PC-3 (cell line): Measurements from ENCODE around the gene NOVA1. TPM values are rescaled to one million over a fixed set of nuclear protein-coding genes. Genes with fewer than 3 reads are reported as not detected.

Source experiments
- ATAC-seq: fragments of 200-7000 bp; cut with Tn5 transposase; 2 replicates; pipeline ENCODE4 v1.9.1; 2020; ENCODE audit warnings: mild to moderate bottlenecking, moderate library complexity
- BruUV-seq: library from RNA; stranded (reverse); fragments of 400-500 nt; replicated peaks from 2 replicates; lab custom pipeline; 2021; lab: Mats Ljungman, UMichigan
- CTCF ChIA-PET: fragments of 300-600 bp; sonication (Branson Sonifier 250); formaldehyde crosslinking; loops from one replicate; lab custom pipeline; 2022; ENCODE audit warnings: antibody characterized with exemption; lab: Charles Lee
- POLR2A ChIA-PET: fragments of 300-600 bp; sonication (Branson Sonifier 250); formaldehyde crosslinking; loops from one replicate; lab custom pipeline; 2022; ENCODE audit warnings: antibody characterized with exemption; ENCODE audit not compliant: unreplicated experiment; lab: Charles Lee
- DNase-seq: peaks from one replicate; pipeline ENCODE4 v3.0.0-alpha.2; 2015
- H2AFZ ChIP-seq: fragments of 300-600 bp; sonication (generic); 2 replicates; pipeline ENCODE4 v1.6.0; 2016; ENCODE audit warnings: antibody characterized with exemption, low read length
- H3F3A ChIP-seq: fragments of 300-600 bp; sonication (generic); one replicate; pipeline ENCODE4 v1.6.0; 2017; ENCODE audit warnings: antibody characterized with exemption, low read length, control low read depth, mild to moderate bottlenecking; ENCODE audit not compliant: unreplicated experiment
- H3K27ac ChIP-seq: fragments of 300-600 bp; sonication (generic); 2 replicates; pipeline ENCODE4 v1.5.1; 2016; ENCODE audit warnings: mild to moderate bottlenecking, low read length
- H3K27me3 ChIP-seq: fragments of 300-600 bp; sonication (generic); 2 replicates; pipeline ENCODE4 v1.6.1; 2016; ENCODE audit warnings: low read length, mixed read lengths
- H3K36me3 ChIP-seq: fragments of 300-600 bp; sonication (generic); 2 replicates; pipeline ENCODE4 v1.6.1; 2016; ENCODE audit warnings: low read depth, mixed run types, low read length, mixed read lengths
- H3K4me1 ChIP-seq: fragments of 300-600 bp; sonication (generic); 2 replicates; pipeline ENCODE4 v1.5.1; 2016; ENCODE audit warnings: low read length; ENCODE audit not compliant: insufficient read depth
- H3K4me2 ChIP-seq: fragments of 300-600 bp; sonication (generic); 2 replicates; pipeline ENCODE4 v1.6.0; 2016; ENCODE audit warnings: low read length
- H3K4me3 ChIP-seq: fragments of 300-600 bp; sonication (generic); 2 replicates; pipeline ENCODE4 v1.5.1; 2016; ENCODE audit warnings: mild to moderate bottlenecking, low read length, mixed read lengths
- H3K79me2 ChIP-seq: fragments of 300-600 bp; sonication (generic); 2 replicates; pipeline ENCODE4 v1.6.1; 2017; ENCODE audit warnings: low read length, mixed read lengths
- H3K9ac ChIP-seq: fragments of 300-600 bp; sonication (generic); 2 replicates; pipeline ENCODE4 v1.6.0; 2016; ENCODE audit warnings: mild to moderate bottlenecking, low read length
- H3K9me2 ChIP-seq: fragments of 300-600 bp; sonication (generic); replicated peaks from 2 replicates; pipeline ENCODE4 v1.6.1; 2016; ENCODE audit warnings: mixed run types, low read length, mixed read lengths
- H3K9me3 ChIP-seq: fragments of 300-600 bp; sonication (generic); 2 replicates; pipeline ENCODE4 v1.6.1; 2016; ENCODE audit warnings: low read length, mixed read lengths
- H4K20me1 ChIP-seq: fragments of 300-600 bp; sonication (generic); 2 replicates; pipeline ENCODE4 v1.6.1; 2016; ENCODE audit warnings: low read length, mixed read lengths
- EZH2 ChIP-seq: fragments of 300-600 bp; sonication (generic); IDR thresholded peaks from one replicate; pipeline ENCODE4 v1.6.1; 2017; ENCODE audit warnings: antibody characterized with exemption, mild to moderate bottlenecking, low read length; ENCODE audit not compliant: unreplicated experiment
- EZH2phosphoT487 ChIP-seq: fragments of 300-600 bp; sonication (generic); IDR thresholded peaks from 2 replicates; pipeline ENCODE4 v1.6.1; 2018; ENCODE audit warnings: mild to moderate bottlenecking, antibody characterized with exemption, low read length, borderline replicate concordance
- intact Hi-C: fragments of 100-400 bp; cut with micrococcal nuclease; formaldehyde crosslinking; loops from 2 replicates; pipeline ENCODE4 v1.9.0; 2023
- total RNA-seq: library from RNA; depleted of rRNA; stranded (reverse); fragments of >200 nt; gene quantifications from 2 replicates; pipeline ENCODE4 v1.2.3, GENCODE V29; 2014
- TF ChIP-seq, protein P1 (sequence below): fragments of 300-600 bp; sonication (generic); conservative IDR thresholded peaks from 2 replicates; pipeline ENCODE4 v1.5.1; 2017; ENCODE audit warnings: antibody characterized with exemption, low read depth, mild to moderate bottlenecking, low read length

Gene NOVA1
- total RNA-seq, 1 experiment from 2014 or later, result 1.1 TPM

DNA sequence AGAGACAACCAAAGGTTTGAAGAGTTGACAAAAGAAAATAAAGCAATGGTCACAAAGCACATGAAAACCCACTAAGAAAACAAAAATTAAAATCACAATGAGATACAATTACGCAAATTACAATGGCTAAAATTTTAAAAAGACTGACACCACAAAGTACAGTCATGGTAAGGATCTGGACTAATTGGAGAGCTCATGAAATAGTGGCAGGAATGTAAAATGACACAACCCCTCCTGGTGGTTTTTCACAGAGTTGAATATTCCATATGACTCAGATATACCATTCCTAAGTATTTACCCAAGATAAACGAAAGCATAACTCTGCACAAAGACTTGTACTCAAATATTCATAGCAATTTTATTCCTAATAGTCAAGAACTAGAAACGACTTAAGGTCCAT is 65.9 kb downstream of the NOVA1 start:
- intact Hi-C loops, result loop anchor here (2.0 to 5.0 kb wide), 3 partner anchors 65 to 137 kb away; partner anchors contain the start of gene NOVA1
- CTCF ChIA-PET, result interaction anchor here (0.6 to 1.1 kb wide), 2 partner anchors 138 to 277 kb away, joined by 4 to 8 read pairs; no protein-coding TSS in a partner anchor

DNA sequence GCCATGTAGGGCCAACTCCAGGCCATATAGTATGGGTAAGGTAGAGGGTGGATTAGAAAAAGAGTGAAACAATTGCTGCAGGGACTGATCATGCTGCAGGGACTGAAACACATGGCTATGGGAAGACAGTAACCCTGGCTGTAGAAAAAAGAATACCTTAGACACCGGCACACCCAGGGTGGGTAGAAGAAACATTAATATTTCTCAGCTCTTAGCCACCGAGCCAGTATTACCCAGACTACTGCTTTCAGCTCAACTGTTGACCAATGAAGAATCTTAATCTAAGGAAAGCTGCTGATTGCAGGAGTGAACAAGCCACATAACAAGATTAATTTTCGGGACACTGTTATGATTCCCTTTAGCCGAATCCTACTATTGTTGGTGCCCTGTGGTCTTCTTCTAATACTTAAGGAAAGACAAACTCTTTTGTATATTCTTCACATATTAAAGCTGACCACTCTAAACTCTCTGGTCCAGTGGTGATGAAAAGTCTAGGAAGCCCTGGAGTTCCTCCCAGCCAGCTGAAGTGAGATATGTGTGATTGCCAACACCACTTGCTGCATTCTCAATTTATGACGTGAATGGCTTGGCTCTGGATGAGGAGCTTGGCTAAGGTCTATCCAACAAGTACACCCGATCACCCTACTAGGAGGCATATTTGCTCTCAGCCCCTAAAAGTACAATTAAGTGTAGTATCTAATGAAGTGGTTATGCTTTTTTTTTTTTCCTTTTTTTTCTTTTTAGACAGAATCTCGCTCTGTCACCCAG is 69.2 kb downstream of the NOVA1 start:
- H3K27ac ChIP-seq, result no peak overlapping the region

More for the DNA sequence above, 65.9 kb downstream of the NOVA1 start:
- H3K4me2 ChIP-seq, result peak overlapping the region; percentile 45
- no peaks in the 10 kb centered on the region for H3K79me2 ChIP-seq
- no peak overlapping the region for H2AFZ ChIP-seq
- H3K36me3 ChIP-seq, result no peaks in the 10 kb centered on the region
- ATAC-seq (peak; percentile 95), DNase-seq (peak; percentile 76)
- H3K27ac ChIP-seq, result no peak overlapping the region
- BruUV-seq, result no TSS peak
- no peak overlapping the region for H3K4me3 ChIP-seq
- H3K27me3 ChIP-seq, result no peaks in the 10 kb centered on the region
- no peak overlapping the region for H3K9ac ChIP-seq
- no peaks in the 10 kb centered on the region for H3K9me3 ChIP-seq
- H4K20me1 ChIP-seq, result no peaks in the 10 kb centered on the region
- POLR2A ChIA-PET, result no interaction called here
- peaks cover 12% of the 10 kb centered on the region for H3K4me1 ChIP-seq
- H3K9me2 ChIP-seq, result no peaks in the 10 kb centered on the region
- no peaks in the 10 kb centered on the region for H3F3A ChIP-seq
- TF ChIP-seq, protein P1, sequence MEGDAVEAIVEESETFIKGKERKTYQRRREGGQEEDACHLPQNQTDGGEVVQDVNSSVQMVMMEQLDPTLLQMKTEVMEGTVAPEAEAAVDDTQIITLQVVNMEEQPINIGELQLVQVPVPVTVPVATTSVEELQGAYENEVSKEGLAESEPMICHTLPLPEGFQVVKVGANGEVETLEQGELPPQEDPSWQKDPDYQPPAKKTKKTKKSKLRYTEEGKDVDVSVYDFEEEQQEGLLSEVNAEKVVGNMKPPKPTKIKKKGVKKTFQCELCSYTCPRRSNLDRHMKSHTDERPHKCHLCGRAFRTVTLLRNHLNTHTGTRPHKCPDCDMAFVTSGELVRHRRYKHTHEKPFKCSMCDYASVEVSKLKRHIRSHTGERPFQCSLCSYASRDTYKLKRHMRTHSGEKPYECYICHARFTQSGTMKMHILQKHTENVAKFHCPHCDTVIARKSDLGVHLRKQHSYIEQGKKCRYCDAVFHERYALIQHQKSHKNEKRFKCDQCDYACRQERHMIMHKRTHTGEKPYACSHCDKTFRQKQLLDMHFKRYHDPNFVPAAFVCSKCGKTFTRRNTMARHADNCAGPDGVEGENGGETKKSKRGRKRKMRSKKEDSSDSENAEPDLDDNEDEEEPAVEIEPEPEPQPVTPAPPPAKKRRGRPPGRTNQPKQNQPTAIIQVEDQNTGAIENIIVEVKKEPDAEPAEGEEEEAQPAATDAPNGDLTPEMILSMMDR, result peak; percentile 61
- TF ChIP-seq EZH2, result no peak

DNA sequence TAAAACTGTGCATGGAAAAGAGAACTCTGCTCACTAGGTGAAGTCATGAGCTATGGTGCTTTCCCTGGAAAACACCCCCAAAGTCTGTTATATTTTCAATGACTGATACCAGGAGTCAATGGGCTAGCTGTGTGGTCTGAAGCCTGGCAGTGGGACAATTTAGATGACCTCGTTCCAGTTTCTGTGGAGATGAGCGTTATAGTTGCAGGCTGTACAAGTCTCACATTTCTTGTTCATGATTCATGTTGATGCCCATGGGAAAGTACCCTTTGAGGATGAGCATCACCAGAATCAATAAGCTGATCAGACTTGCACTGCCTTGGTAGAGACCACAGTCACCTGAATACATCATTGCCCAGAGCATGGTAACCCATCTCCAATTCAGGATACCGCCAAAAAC is 70.7 kb downstream of the NOVA1 start:
- no peak for ATAC-seq

More for the DNA sequence above, 69.2 kb downstream of the NOVA1 start:
- Histone ChIP-seq H3K9ac (no peak overlapping the region), H3K9me3 (no peaks in the 10 kb centered on the region), H3F3A (no peaks in the 10 kb centered on the region), H3K9me2 (no peaks in the 10 kb centered on the region), H3K79me2 (no peaks in the 10 kb centered on the region), H2AFZ (no peak overlapping the region), H3K4me3 (no peak overlapping the region), H3K36me3 (no peaks in the 10 kb centered on the region), H3K27me3 (no peaks in the 10 kb centered on the region), H3K4me2 (no peak overlapping the region), H3K4me1 (peaks cover 12% of the 10 kb centered on the region), H4K20me1 (no peaks in the 10 kb centered on the region)
- TF ChIP-seq EZH2, result no peak
- TF ChIP-seq, protein P1, result no peak
- no peak for TF ChIP-seq EZH2phosphoT487
- CTCF ChIA-PET, result no interaction called here
- DNase-seq (no peak), ATAC-seq (no peak)
- BruUV-seq, result no TSS peak
- intact Hi-C loops, result no loop called here
- POLR2A ChIA-PET, result no interaction called here

More for the DNA sequence above, 70.7 kb downstream of the NOVA1 start:
- H3K4me3 ChIP-seq, result no peak overlapping the region
- no peak overlapping the region for H3K4me2 ChIP-seq
- no TSS peak for BruUV-seq
- no peaks in the 10 kb centered on the region for H3K9me3 ChIP-seq
- DNase-seq, result no peak
- ChIA-PET CTCF (no interaction called here), POLR2A (no interaction called here)
- H3K27me3 ChIP-seq, result no peaks in the 10 kb centered on the region
- intact Hi-C loops, result no loop called here
- no peaks in the 10 kb centered on the region for H3F3A ChIP-seq
- no peak overlapping the region for H3K9ac ChIP-seq
- H2AFZ ChIP-seq, result no peak overlapping the region
- TF ChIP-seq EZH2 (no peak), EZH2phosphoT487 (no peak)
- peaks cover 7% of the 10 kb centered on the region for H3K4me1 ChIP-seq
- H3K36me3 ChIP-seq, result no peaks in the 10 kb centered on the region
- H4K20me1 ChIP-seq, result no peaks in the 10 kb centered on the region
- H3K27ac ChIP-seq, result no peak overlapping the region
- no peaks in the 10 kb centered on the region for H3K9me2 ChIP-seq
- no peaks in the 10 kb centered on the region for H3K79me2 ChIP-seq
